GM10266 (cell line): ENCODE measurements around the gene MPPED2.

ENCODE experiments used
- DNase-seq: peaks from one replicate; pipeline ENCODE4 v3.0.0; 2012; ENCODE audit errors: extremely low spot score
- TF ChIP-seq, protein P1 (sequence below): IDR thresholded peaks from 2 replicates; pipeline ENCODE4 v1.5.1; 2012; ENCODE audit warnings: mild to moderate bottlenecking, low read depth; ENCODE audit not compliant: control insufficient read depth, insufficient read depth; ENCODE audit errors: missing control alignments

The MPPED2 gene

DNA sequence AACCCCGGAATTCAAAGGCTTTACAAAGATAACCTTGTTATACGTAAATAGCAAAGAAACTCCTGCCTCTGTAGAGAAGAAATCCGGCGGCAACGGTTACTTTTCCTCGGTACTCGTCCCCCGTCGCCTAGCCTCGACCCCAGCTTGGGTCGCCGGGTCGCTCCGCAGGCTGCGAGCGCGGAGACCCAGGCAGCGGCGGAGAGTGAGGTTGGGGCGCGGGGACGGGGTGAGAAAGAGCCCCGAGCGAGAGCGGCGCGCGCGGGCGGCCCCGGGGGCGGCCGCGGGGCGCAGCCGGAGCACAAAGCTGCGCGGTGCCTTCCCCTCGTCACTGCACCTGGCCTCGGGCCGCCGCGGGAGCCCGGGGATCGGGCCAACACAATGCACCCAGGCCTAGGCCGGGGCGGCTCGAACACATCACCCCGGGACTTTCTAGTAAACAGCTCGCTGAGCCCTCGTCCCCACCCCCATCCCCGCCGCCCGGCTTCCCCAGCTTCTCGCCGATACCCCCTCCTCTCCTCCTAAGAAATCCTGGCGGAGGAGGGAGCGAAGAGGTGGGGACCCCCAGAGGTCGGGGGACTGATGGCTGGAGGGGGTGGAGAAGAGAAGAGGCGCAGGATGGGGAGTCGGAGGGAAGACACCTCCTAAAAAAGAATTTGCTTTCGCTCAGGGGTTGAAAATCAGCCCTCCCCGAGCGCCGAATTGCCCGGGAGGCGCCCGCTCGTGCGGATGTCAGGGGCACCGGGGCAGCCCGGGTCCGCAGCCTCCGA, 845 bp downstream of the MPPED2 start:
- TF ChIP-seq, protein P1, sequence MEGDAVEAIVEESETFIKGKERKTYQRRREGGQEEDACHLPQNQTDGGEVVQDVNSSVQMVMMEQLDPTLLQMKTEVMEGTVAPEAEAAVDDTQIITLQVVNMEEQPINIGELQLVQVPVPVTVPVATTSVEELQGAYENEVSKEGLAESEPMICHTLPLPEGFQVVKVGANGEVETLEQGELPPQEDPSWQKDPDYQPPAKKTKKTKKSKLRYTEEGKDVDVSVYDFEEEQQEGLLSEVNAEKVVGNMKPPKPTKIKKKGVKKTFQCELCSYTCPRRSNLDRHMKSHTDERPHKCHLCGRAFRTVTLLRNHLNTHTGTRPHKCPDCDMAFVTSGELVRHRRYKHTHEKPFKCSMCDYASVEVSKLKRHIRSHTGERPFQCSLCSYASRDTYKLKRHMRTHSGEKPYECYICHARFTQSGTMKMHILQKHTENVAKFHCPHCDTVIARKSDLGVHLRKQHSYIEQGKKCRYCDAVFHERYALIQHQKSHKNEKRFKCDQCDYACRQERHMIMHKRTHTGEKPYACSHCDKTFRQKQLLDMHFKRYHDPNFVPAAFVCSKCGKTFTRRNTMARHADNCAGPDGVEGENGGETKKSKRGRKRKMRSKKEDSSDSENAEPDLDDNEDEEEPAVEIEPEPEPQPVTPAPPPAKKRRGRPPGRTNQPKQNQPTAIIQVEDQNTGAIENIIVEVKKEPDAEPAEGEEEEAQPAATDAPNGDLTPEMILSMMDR: no peak
- DNase-seq: peak; percentile 53

DNA sequence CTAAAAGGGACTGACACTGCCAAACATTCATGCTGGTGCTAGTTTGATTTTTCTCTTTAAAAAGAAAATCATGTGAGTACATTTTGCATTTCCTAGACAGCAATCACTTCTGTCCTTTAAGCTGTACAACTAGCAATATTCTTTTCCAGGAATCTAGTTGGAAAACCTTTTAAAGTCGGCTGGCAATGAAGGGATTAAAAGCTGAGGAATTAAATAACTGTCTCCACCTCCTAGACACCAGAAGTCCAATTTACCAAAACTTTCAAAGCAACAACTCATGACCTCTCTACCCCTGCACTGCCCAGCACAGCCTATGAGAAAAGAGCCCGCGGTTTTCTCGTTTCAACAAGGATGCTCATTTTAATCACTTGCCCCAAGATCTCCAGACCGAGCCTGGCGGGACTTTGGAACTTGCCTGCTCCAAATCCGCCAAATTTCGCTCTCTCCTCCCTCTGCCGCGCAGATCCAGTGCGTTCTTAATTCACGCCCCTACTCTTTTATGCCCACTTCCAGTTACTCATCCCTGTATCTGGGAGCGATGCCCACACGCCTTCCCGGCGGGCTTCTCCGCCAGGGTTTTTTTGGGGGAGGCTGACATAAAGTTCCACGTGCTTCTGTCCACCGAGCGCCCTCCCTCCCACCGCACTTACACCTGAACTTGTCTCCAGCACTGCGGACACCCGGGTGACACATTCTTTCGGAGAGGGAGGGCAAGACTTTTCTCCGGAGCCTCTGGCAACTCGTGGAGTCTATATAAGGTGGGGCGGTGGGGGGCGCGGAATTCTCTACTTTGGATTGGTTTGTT, 2.5 kb downstream of the MPPED2 start:
- TF ChIP-seq, protein P1: no peak
- DNase-seq: peak; percentile 6

GRCh38 chr11:30582726-30583125, 3.4 kb downstream of the MPPED2 start:
- TF ChIP-seq, protein P1: no peak
- DNase-seq: no peak

DNA sequence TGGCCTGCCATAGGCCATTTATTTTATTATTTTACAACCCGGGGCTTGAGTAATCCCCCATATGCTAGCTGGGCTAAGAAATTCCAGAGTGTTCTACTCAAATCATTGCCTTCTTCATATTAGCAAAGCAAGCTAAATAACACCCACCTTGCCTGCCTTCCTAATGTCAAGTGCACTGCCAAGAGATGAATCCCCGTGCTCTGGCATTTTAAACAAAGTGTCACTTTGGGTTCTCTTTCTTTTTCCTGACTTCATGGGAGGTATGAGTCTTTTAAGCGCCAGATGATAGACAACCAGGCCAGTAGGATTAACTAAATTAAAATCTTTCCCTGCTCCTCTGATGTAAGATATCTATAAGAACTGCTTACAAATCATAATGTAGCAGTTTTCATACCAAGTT, 4.5 kb downstream of the MPPED2 start:
- TF ChIP-seq, protein P1: no peak
- no peak for DNase-seq

GRCh38 chr11:30580573-30580972, 5.6 kb downstream of the MPPED2 start:
- TF ChIP-seq, protein P1: no peak
- no peak for DNase-seq

- TF ChIP-seq, protein P1: no peak
- DNase-seq: no peak
Measured at GRCh38 chr11:30579415-30580175, 6.6 kb downstream of the MPPED2 start.
